ENCODE measurements around the gene STK40.

DNA sequence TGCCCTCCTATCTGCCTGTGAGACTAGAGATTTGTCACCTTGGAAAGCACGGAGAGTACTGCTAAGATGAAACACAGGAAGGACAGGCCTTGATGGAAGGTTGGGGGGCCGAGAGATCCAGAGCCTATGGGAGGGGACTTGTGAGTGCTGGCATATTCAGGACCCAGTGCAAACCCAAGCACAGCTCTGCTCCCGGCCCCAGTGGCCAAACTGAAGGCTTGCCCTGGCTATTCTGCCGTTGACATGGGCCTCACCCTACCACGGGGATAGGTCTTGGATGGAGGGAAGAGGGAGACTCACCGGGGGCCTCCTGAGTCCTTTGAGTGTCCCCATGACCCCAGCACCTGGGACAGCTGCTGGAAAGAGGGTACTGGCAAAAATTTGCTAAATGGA lies 57.6 kb downstream of the STK40 start:
- TF ChIP-seq, protein P1, sequence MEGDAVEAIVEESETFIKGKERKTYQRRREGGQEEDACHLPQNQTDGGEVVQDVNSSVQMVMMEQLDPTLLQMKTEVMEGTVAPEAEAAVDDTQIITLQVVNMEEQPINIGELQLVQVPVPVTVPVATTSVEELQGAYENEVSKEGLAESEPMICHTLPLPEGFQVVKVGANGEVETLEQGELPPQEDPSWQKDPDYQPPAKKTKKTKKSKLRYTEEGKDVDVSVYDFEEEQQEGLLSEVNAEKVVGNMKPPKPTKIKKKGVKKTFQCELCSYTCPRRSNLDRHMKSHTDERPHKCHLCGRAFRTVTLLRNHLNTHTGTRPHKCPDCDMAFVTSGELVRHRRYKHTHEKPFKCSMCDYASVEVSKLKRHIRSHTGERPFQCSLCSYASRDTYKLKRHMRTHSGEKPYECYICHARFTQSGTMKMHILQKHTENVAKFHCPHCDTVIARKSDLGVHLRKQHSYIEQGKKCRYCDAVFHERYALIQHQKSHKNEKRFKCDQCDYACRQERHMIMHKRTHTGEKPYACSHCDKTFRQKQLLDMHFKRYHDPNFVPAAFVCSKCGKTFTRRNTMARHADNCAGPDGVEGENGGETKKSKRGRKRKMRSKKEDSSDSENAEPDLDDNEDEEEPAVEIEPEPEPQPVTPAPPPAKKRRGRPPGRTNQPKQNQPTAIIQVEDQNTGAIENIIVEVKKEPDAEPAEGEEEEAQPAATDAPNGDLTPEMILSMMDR (IDR thresholded peaks at IDR 0.05), result no peak
- TF ChIP-seq POLR2A (IDR thresholded peaks at IDR 0.05) (no peak), EP300 (IDR thresholded peaks at IDR 0.05) (no peak)
